Raji (cell line): Measurements from ENCODE around the gene CLIP1.

Experiments used
- POLR2A ChIP-seq: IDR thresholded peaks from 2 replicates; pipeline ENCODE4 v1.6.1; 2011; ENCODE audit warnings: low read depth, low read length, control low read depth; ENCODE audit not compliant: insufficient read depth

CLIP1 gene

DNA sequence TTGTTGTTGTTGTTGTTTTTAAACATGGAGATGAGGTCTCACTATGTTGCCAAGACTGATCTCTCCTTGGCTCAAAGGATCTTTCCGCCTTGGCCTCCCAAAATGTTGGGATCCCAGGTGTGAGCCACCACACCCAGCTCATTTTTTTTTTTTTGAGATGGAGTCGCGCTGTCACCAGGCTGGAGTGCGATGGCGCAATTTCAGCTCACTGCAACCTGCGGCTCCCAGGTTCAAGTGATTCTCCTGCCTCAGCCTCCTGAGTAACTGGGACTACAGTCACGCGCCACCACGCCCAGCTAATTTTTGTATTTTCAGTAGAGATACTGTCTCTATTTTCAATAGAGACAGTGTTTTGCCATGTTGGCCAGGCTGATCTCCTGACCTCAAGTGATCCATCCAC is 4.9 kb upstream of the CLIP1 start:
- no peak for TF ChIP-seq POLR2A

DNA sequence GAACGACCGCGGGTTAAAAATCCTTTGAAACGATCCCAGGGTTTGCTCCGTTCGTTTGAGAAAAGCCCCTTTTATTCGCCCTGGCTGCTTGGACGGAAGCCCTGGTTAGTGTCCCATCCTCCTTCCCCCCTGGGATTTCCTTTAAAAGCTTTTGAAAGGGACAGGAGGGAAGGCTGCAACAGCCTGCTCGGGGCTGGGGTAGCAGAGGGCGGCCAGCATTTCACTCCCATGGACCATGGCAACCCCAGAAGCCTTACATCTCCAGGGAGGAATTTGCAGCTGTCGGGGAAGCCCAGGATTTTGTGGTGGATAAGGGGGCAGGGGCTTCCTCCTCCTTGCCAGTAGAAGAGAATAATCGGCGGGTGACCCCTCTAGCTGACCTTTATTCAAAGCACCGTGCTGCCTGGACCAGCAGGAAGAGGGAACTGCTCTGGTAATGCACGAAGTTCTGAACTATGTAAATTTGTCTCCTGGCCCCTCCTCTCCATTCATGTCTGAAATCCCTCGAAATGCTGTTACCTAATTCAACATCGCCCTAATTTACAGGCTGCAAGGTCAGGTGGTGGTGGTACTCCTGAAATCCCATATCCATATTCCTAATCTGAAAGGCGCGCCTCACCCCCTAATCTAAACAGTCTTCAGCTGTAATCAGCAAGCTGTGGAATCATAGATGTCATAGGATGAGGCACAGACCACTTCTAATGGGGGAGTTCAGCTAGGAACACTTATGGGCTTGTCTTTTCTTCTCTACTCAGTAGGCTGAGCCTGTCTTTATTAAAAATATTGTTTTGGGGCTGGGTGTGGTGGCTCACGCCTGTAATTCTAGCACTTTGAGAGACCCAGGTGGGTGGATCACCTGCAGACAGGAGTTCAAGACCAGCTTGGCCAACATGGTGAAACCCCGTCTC is 1.0 kb upstream of the CLIP1 start:
- no peak for TF ChIP-seq POLR2A

DNA sequence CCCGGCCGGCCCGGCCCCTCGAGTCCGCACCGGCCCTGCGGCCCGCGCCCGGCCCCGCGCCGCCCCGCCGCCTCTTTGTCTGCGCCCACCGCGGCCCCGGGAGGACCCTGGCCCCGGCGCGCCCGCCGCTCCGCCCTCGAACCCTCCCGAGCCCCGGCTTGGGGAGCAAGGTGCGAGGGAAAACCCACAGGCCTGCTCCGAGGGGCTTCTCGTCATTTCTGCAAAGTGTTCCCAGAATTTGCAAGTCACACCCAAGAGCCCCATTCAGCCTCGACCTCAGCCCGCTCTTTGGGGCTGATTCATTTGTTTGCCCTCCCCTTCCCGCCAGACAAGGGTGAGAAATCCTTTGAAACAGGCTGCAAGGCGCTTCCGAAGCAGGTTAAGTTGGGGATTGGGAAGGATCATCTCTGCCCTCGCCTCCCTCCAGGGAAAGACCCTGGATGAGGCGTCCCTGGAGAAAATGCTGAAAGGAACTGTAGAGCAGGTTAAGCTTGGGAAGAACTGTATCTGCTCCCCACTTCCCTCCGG is 325 bp upstream of the CLIP1 start:
- TF ChIP-seq POLR2A = no peak

DNA sequence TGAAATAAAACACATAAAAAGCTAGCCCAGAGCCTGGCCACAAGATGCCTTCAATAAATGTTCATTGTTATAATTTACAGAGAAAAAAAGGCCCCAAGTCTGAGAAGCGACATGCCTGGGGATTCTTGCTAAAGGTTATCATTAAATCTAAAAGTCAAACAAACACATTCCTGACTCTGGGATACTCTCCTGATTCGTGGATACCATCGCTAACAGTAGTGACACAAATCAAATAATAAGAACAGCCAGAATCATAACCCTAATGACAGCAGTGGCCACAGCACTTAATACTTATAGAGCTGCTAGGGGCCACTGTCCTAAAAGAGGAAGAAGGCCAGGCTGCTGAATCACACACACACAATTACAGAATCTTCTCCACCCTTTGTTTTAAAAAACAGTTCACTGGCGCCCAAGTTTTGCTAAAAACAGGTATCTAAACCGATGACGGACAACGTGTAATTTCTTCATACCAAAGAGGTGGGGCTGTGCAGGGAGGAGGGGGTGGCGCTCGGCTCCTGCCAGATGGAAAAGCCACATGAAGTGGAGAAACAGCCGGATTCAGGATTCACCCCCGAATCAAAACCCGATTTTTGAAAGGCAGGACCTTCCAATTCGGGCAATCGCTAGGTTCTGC is 1.2 kb downstream of the CLIP1 start:
- no peak for TF ChIP-seq POLR2A

DNA sequence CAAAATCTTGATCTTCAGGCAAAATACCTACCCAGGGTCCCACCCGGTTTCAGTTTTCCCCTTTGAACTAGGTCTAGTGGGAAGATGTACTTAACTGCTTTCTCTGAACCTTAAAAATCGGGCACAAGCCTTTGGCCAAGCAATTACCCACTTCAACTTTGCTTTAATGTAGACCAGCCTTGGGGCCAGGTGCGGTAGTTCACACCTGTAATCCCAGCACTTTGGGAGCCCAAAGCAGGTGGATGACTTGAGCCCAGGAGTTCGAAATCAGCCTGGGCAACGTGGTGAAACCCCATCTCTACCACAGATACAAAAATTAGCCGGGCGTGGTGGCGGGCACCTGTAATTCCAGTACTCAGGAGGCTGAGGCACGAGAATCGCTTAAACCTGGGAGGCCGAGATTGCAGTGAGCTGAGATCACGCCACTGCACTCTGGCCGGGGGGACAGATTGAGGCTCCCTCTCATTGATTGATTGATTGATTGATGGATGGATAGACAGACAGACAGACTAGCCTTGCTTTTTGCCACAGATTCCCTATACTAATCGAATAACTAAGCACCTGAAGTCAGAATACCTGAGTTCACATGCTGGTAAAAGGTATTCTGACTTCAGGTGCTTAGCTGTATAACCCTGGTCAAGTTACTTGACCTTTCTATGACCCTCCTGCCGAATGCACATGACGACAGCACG is 1.9 kb downstream of the CLIP1 start:
- no peak for TF ChIP-seq POLR2A

DNA sequence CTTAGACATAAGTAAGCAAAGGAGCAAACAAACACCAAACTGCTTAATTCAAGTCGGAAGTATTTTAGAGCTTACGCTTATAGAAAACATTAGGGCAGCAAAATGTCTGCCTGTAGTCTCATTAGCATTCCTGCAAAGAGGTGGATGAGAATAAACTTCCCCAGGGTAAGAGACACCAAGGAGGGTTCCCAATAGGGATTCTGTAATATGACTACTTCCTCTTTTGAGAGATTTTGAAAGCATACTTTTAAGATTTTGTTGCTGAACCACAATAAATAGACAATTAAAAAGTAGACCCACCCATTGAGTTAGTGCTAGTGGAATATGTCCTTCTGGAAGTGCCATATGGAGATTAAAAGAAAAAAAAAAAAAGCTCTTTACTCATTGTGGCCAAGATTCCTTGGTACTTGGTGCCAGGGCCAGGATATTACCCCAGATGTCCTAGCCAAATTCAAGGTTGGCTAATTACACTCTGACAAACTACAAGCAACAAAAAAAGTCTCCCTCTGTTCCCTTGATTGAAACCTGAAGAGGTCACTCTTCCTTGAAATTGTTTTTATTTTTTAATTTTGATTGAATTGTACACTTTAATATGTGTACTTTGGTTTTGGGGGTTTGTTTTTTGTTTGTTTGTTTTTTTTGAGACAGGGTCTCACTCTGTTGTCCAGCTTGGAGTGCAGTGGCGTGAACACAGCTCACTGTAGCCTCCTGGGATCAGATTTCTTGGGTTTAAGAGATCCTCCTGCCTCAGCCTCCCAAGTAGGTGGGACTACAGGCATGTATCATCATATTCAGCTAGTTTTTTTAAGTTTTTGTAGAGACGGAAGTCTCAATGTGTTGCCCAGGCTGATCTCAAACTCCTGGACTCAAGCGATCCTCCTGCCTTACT is 8.7 kb downstream of the CLIP1 start:
- no peak for TF ChIP-seq POLR2A

DNA sequence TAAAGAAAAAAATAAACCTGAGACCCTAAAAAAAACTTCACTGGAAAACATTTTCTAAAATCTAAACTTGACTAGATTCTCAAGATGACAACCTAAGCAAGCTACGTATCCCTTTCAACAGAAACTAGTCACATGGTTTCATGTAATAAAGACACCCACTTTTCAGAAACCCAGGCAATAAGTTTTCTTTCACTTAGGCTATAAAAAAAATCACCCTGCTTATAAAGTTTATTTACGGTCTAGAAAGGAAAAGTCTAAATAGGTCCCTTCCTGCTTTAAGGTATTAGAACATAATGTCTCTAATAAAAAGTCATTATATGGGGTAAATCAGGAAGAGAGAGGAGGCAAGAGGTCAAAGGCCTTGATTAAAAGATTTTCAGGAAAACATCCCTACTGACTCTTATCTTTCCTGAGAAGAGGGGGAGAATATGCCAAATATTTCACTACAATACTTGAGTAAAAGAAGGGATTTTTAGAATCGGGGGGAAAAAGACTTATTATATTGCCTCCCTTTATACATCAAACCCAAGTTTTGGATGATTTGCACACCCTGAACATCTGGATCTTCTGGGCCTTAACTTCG is 9.5 kb downstream of the CLIP1 start:
- no peak for TF ChIP-seq POLR2A

DNA sequence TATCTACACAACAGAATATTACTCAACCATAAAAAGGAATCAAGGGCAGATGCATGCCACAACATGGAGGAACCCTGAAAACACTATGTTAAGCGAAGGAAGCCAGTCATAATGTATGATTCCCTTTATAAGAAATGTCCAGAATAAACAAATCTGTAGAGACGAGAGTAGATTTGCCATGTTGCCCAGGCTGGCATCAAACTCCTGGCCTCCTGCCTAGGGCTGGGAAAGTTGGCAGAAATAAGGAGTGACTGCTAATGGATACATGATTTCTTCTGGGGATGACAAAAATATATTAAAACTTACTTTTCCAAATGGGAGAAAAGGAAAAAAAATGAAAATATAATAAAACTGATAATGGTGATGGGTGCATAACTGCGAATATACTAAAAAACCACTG is 10.9 kb downstream of the CLIP1 start:
- no peak for TF ChIP-seq POLR2A

DNA sequence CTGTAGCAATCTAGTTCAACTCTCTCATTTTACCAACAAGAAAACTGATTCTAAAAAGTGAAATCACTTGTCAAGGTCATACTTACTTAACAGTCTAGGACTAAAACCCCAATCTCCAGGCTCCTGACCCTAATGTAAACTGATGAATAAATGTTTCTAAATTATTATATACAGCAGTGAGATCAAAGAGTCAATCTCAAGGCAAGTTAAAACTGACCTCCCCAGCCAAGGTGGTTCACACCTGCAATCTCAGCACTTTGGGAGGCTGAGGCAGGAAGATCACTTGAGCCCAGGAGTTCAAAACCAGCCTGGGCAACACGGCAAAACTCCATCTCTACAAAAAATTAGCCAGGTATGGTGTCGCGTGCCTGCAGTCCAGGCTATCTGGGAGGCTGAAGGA is 15.3 kb downstream of the CLIP1 start:
- no peak for TF ChIP-seq POLR2A

DNA sequence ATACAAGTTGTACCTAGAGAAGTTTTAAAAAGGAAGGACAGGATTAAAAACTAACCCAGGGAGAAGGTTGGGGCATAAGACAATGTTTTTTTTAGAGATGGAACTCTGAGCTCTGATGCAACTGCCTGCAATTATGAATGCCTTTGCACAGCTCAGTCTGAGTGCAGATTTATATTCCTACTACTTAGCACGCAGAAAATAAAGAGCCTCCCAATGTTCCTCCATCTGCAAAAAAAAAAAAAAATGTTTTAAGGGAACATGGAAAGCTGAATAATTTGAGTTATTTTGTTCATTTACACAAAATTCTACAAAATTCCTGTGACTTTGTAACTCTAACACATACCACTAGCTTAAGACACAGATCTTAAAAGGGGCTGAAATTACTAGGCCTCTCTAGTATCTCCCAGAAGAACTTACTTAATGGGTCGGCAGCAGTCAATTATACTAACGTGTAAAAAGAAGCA is 15.7 kb downstream of the CLIP1 start:
- TF ChIP-seq POLR2A = no peak

DNA sequence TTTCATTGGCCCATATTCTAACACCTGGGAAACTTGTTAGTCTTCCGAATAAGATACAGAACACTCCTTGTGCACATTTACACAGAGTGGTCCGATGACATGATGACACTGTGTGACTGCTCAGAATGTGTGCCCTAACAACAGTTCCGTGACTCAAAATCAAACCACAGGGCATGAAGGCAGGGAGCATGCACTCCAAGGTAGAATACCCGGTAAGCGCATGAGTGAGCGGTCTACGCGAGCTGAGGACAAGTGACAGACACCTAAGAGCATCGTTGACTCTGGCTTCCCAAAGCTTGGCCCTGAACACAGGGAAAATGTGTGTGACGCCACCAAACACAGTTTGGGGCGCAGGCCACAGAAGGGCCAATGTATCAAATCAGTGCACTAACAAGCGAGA is 18.6 kb downstream of the CLIP1 start:
- TF ChIP-seq POLR2A = no peak

DNA sequence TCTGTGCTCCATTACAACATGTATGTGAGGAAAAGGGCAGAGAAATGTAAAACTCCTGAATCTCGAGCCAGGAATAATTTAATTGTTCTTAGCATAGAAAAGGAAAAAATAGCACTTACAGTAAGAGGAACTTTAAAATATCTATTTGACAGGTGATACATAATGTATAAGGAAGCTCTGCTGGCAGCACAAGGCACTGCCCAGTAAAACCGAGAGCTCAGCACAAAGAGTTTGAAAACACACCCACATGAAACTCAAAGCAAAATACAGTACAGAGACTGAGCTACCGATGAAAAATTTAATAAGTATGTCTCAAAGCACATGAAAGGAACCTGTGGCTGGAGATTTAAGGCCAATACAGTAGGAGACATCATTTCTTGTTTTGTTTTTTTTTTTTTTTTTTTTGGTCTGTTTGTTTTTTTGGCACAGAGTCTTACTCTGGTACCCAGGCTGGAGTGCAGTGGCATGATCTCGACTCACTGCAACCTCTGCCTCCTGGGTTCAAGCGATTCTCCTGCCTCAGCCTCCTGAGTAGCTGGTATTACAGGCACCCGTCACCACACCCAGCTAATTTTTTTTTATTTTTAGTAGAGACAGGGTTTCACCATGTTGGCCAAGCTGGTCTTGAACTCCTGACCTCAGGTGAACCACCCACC is 19.2 kb downstream of the CLIP1 start:
- TF ChIP-seq POLR2A = no peak

DNA sequence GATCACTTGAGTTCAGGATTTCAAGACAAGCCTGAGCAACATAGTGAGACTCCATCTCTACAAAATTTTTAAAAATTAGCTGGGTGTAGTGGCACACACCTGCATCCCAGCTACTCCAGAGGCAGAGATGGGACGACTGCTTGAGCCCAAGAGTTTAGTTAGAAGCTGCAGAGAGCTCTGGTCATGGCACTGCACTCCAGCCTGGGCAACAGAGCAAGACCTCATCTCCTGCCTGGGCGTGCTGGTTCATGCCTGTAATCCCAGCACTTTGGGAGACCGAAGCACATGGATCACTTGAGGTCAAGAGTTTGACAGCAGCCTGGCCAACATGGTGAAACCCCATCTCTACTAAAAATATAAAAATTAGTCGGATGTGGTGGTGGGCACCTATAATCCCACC is 20.2 kb downstream of the CLIP1 start:
- TF ChIP-seq POLR2A = no peak

DNA sequence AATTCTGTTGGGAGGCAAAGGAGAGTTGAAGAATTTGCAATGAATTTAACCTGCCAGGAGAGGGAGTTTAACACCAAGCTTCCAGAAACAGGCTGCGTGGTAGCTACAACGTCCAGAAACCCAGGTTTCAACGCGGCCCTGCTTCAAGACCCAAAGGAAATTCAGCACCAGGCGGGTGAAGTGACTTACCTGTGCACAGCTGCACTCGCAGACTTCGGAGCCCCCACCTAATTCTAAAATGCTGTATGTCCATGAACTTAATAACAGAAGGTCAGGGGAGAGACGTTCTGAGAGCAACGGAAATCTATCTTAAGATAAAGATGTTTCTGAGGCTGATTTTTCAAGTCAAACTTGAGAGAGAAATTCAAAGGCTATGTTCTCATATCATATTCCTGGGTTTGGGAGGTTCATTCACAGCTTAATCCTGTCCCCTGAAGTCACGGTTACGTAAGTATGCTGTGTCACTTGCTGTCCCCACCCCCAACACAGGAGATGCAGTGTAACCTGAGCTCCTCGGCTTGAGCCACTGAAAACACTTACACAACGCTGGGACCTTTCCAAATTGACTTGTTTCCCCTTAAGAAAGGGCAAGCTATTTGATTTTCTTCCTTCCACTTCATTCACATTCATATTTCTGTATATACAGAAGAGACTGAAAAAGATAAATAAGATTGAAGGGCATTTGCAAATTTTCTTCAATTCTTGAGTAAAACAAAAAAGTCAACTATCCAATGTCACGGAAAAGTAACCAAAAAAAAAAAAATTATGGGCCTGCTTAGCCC is 22.7 kb downstream of the CLIP1 start:
- TF ChIP-seq POLR2A = no peak

DNA sequence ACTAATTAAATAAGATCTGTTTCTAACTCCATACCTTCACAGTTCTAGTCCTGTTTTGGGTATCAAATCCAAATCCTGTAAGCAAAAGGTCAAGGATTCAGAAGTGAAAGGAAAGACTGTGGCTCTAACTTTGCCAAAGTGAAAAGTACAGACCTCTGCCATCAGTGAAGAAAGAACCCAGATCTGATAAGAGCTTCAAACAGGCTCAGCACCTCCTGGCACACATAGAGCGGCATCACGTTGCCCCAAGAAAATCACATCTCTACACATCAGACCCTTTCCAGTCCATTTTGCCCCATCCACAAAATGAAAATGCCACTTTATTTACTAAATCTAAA is 23.2 kb downstream of the CLIP1 start:
- no peak for TF ChIP-seq POLR2A
